A673 (cell line): Measurements from ENCODE around the gene CCDC92.

Experiments
- CTCF ChIP-seq: fragments of 300-800, 200-600 bp; sonication (generic); conservative IDR thresholded peaks from 2 replicates; pipeline ENCODE4 v1.5.1; 2017; ENCODE audit warnings: low read depth, mild to moderate bottlenecking, antibody characterized with exemption, low read length, moderate library complexity, mixed read lengths
- EZH2 ChIP-seq: fragments of 200-600 bp; sonication (generic); IDR thresholded peaks from 2 replicates; pipeline ENCODE4 v1.6.1; 2017; ENCODE audit warnings: borderline replicate concordance, low read depth, mild to moderate bottlenecking, mixed read lengths, antibody characterized with exemption, low read length; ENCODE audit not compliant: poor library complexity, severe bottlenecking

- TF ChIP-seq CTCF (no peak), EZH2 (no peak)
Measured at GRCh38 chr12:123998344-123998990, 25.8 kb upstream of the CCDC92 start.
